GM12874 (cell line): ENCODE measurements around the gene PDZK1IP1.

ENCODE experiments used
- CTCF ChIP-seq: IDR thresholded peaks from 2 replicates; pipeline ENCODE4 v1.5.1; 2011; ENCODE audit warnings: low read depth, mild to moderate bottlenecking, control low read depth, low read length, moderate library complexity; ENCODE audit not compliant: insufficient read depth

Gene PDZK1IP1

GRCh38 chr1:47212636-47213229 is 22.9 kb upstream of the PDZK1IP1 start:
- TF ChIP-seq CTCF: no peak

- no peak for TF ChIP-seq CTCF
Measured at GRCh38 chr1:47211796-47212269, 22.0 kb upstream of the PDZK1IP1 start.

- TF ChIP-seq CTCF: no peak
Measured at GRCh38 chr1:47210666-47211065, 20.8 kb upstream of the PDZK1IP1 start.

GRCh38 chr1:47209725-47210325 is 20.0 kb upstream of the PDZK1IP1 start:
- TF ChIP-seq CTCF: no peak

- no peak for TF ChIP-seq CTCF
Measured at GRCh38 chr1:47209091-47209490, 19.3 kb upstream of the PDZK1IP1 start.

- no peak for TF ChIP-seq CTCF
Measured at GRCh38 chr1:47208374-47208850, 18.6 kb upstream of the PDZK1IP1 start.

- TF ChIP-seq CTCF: no peak
Measured at GRCh38 chr1:47207803-47208373, 18.1 kb upstream of the PDZK1IP1 start.
